GM18873 (cell line): ENCODE measurements around the gene TTLL11.
"Not testable (repeated sequence)": the region's sequence is repeated elsewhere in the genome, so short reads cannot be mapped to it uniquely, and the experiment has no call there.

Source experiments
- ATAC-seq: cut with Tn5 transposase; IDR thresholded peaks from one replicate; pipeline ENCODE4 v1.9.1; 2021; ENCODE audit warnings: mild to moderate bottlenecking, moderate library complexity, moderate number of reproducible peaks; ENCODE audit not compliant: unreplicated experiment, low FRiP score

The TTLL11 gene

DNA sequence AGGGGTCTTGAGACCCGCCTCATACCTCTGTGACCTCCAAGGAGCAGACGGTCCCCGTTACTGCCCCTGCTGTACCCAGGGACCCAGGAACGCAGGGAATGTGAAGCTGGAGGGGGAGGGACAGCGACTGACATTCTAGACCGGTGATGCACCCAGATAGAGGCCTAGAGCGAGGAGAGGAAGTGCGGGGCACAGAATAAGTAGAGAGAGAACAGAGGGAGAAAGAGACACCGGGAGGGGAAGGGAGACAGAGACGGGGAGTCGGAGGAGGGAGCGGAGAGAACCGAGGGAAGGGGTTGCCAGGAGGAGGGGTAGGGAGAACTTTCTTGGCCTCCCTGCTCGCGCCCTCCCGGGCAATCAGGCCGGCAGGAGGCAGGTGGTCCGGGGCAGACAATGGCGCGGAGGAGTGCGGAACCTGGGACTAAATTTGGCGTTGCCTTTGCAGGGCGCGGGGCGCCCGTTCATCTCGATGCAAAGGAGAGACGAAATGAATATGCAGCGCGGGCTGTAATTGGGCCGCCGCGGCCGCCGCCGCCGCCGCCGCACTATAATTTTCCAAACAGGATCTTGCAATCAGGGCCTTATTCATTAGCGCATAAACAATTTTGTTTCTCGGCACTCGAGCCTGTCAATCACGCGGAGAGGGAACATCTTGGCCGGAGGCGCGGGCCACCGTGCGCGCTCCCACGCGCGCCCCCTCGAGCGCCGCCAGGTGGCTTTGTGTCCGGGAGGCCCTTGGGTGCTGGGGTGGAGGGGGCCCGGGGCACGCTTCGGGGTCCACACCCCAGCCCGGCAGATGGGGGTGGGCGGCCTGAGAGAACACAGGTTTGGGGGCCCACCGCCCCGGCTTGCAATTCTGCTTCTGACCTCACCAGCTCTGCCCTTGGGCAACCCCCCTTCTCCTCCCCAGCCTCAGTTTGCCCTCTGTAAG is 33.5 kb upstream of the TTLL11 start:
- no peak for ATAC-seq

- ATAC-seq = no peak
Measured at GRCh38 chr9:122125509-122126330, 32.6 kb upstream of the TTLL11 start.

GRCh38 chr9:122125158-122125508 is 32.0 kb upstream of the TTLL11 start:
- ATAC-seq = peak; percentile 49

GRCh38 chr9:122124528-122124927 is 31.4 kb upstream of the TTLL11 start:
- ATAC-seq = no peak

GRCh38 chr9:122124048-122124447 is 30.9 kb upstream of the TTLL11 start:
- no peak for ATAC-seq

DNA sequence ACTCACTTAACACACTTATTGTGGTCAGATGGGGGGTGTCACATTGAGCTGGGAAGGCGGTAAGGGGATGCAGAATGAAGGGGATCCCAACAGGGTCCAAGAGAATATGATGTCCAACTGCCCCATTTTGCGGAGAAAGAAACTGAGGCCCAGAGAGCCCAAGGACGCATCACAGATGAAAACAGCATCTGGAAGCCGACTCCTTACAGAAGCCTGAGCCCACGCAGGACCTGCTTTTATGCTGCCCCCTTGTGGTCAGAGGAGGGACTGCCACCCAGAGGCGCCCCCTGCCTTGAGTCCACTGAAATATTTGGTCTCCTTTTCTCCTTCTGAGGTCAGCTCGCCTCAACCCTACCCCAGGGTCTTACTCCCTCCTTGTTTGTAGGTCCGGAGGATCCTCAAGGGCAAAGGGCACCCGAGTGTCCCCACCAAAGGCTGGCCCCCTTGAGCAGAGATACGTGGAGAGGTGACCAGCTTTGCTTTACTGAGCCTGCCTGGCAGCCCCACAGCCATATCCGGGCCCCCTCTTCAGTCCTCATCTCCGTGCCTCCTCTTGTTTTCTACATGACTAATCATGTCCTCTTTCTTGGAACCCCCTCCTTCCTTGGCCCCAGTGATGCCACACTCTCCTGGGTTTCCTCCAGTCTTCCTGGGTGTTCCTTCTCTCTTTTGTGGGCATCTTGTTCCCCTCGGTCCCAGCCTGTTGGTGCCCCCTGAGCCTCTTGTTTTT is 30.0 kb upstream of the TTLL11 start:
- no peak for ATAC-seq

DNA sequence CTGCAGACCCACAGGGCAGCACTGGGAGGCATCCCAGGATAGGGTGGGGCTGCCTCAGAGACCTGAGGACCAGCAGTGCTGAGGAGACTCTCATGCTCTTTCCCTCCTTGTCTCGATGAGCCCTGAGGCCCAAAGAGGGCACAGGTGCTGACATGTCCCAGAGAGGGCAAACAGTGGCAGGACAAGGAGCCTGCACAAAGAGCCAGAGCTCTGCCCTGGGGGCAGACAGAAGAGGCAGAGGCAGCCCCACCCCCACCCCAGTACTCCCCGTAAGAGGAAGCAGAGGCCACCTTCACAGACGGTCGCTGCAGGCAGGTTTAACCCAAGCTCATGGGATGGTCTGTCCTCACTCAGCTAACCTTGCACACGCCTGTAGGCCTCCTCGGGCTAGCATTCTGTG is 29.4 kb upstream of the TTLL11 start:
- ATAC-seq = no peak

- ATAC-seq = no peak
Measured at GRCh38 chr9:122121931-122122330, 28.8 kb upstream of the TTLL11 start.

GRCh38 chr9:122121391-122121790 is 28.3 kb upstream of the TTLL11 start:
- no peak for ATAC-seq

DNA sequence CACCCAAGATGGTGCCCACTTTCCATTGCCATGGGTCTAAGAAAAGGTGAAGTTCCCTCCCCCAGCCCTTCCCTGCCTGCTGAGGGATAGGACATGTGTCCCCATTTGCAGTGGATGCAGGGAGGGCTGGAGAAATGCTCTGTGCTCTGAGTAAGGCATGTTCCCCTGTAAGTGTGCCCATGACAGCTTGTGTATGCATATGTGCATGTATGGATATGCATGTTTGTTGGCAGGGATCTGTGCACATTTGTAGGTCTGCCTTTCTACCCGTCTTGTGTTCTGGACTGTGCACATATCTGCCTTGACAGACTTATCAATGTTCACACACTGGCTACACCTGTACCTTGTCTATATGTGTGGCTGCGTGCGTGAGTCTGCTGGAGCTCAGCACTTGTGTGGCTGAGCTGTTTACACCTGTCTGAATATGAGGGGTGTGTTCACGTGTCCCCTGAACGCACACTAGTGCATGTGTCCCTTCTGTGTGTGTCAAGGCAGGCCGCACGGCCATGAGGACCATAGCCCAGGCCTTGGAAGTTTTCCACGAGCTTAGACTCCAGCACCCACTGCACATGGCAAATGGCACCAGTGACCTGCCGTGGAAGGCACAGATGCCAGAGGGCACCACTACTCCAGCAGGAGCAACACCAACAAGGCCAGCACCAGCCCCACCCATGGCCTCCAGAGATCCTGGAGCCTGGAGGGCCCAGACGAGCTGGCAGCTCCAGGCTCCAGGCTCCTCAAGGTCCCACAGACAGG is 27.4 kb upstream of the TTLL11 start:
- no peak for ATAC-seq

GRCh38 chr9:122119721-122120120 is 26.6 kb upstream of the TTLL11 start:
- no peak for ATAC-seq

DNA sequence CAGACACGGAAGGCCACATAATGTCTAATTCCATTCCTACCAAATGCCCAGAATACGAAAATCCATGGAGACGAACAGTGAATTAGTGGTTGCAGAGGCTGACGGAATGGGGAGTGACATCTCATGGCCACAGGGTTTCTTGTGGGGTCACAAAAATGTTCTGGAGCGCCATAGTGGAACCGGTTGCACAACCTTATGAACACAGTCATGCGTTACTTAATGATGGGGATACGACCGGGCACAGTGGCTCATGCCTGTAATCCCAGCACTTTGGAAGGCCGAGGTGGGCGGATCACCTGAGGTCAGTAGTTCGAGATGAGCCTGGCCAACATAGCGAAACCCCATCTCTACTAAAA is 26.0 kb upstream of the TTLL11 start:
- no peak for ATAC-seq

- no peak for ATAC-seq
Measured at GRCh38 chr9:122118343-122119165, 25.4 kb upstream of the TTLL11 start.

DNA sequence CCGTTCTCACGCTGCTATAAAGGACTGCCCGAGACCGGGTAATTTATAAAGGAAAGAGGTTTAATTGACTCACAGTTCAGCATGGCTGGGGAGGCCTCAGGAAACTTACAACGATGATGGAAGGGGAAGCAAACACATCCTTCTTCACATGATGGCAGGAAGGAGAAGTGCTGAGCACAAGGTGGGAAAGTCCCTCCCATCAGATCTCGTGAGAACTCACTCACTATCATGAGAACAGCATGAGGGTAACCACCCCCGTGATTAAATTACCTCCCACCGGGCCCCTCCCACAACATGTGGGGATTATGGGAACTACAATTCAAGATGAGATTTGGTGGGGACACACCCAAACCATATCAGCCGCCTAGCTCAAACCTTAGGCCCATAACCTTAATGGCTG is 24.1 kb upstream of the TTLL11 start:
- not testable (repeated sequence) for ATAC-seq

DNA sequence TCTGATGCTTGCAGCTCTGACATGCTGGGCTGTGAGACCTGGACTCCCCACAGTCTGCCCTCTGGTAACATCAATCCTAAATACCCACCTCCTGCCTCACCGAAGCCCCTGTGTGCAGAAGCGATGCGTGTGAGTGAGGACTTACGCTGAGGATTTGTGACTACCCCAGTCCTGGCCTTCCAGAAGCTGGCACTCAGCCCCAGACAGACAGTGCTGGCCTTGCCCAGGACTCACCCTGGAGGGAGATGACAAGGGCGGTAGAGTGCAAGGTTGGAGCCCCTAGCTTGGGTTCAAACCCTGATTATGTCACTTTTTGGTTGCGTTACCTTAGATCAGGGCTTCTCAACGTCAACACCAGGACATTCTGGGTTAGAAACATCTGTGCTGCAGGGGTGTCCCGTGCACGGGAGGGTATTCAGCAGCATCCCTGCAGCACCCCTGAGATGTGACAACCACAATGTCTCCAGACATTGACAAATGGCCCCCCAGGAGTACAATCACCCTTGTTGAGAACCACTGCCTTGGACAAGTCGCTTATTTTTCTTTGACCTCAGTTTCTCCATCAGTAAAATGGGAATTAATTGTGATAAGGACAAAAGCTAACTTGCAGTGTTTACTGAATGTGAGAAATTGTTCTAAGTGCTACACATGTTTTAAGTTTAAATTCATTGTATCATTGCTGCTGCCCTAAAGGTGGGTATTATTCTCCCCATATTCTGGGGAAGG is 23.5 kb upstream of the TTLL11 start:
- no peak for ATAC-seq

DNA sequence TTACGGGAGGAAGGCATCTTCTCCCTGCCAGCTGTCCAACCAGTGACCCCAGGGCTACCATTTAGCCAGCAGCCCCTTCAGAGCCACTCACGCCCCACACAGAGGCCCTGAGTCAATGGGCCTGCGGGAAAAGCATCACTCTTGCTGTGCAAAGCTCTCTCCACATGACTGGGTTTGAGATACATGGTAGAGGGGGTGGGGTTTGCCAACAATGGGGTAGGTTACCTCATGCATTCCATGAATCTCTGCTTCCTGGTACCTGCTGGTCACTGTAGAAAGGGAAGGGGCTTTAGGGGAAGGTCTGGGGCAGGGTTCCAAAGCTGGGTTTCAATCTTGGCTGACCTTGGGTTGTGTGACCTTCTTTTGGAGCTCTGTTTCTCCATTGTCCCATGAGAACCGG is 22.9 kb upstream of the TTLL11 start:
- ATAC-seq = no peak

DNA sequence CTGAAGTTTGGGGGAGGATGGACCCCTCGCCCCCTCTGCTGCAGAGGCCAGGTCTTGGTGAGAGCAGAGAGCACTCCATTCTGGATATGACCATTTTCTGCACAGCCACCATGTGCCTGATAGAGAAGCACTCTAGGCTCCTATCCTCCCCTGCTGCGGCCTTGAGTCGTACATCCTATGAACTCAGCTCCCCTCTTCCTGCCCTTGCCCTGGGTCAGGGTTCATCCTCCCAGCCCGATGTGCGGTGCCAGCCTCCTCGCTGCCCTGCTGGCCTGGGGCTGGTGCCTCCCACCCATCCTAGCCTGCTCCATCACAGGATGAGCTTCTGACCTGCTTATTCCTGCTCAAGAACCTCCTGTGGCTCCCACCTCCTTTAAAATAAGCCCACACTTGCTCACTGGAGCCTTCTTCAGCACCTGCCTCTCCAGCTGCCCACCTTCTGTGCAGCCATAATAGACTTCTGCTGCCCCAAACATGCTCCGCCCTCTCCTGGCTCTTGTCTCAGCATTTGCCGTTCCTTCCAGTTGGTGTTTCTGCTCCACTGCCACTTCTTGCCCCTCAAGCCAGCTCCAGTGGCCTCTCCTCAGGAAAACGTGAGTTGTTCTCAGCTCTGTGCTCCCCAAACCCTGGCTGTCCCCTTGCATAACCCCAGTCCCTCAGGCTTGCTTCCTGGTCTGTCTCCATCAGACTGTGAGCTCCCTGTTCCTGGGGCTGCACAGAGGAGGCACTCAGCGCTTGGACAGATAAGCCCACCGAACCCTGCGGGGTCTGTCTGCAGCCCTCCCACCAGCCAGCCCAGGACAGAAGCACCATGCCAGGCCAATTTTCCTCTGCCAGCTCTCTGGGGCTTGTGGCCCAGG is 22.3 kb upstream of the TTLL11 start:
- no peak for ATAC-seq

- no peak for ATAC-seq
Measured at GRCh38 chr9:122113574-122113973, 20.5 kb upstream of the TTLL11 start.
